Eye (tissue), 1 donor: ENCODE measurements around the gene PDE8B.

Experiments used
- DNase-seq: peaks from one replicate; pipeline ENCODE4 v3.0.0-alpha.2; 2015

The PDE8B gene

GRCh38 chr5:77192441-77193050 is 17.9 kb upstream of the PDE8B start:
- no peak for DNase-seq

- no peak for DNase-seq
Observed at GRCh38 chr5:77194762-77195161, 15.7 kb upstream of the PDE8B start.

GRCh38 chr5:77197840-77198554 is 12.5 kb upstream of the PDE8B start:
- DNase-seq: no peak

GRCh38 chr5:77200663-77201062 is 9.8 kb upstream of the PDE8B start:
- DNase-seq: no peak

GRCh38 chr5:77202145-77202544 is 8.3 kb upstream of the PDE8B start:
- DNase-seq: no peak

GRCh38 chr5:77204967-77205366 is 5.5 kb upstream of the PDE8B start:
- DNase-seq: no peak

GRCh38 chr5:77208507-77209163 is 1.8 kb upstream of the PDE8B start:
- no peak for DNase-seq

- DNase-seq: no peak
Observed at GRCh38 chr5:77209495-77210090, 887 bp upstream of the PDE8B start.

- DNase-seq: peak; percentile 57
Observed at GRCh38 chr5:77210964-77211690, 647 bp downstream of the PDE8B start.

GRCh38 chr5:77211691-77212047 is 1.2 kb downstream of the PDE8B start:
- no peak for DNase-seq

- DNase-seq: peak; percentile 15
Observed at GRCh38 chr5:77213601-77214000, 3.1 kb downstream of the PDE8B start.

GRCh38 chr5:77214151-77214550 is 3.7 kb downstream of the PDE8B start:
- peak; percentile 36 for DNase-seq

- no peak for DNase-seq
Observed at GRCh38 chr5:77218263-77218662, 7.8 kb downstream of the PDE8B start.

- DNase-seq: no peak
Observed at GRCh38 chr5:77221115-77221514, 10.6 kb downstream of the PDE8B start.

GRCh38 chr5:77222722-77223121 is 12.2 kb downstream of the PDE8B start:
- no peak for DNase-seq

- no peak for DNase-seq
Observed at GRCh38 chr5:77223653-77224052, 13.2 kb downstream of the PDE8B start.

GRCh38 chr5:77224672-77225355 is 14.3 kb downstream of the PDE8B start:
- peak; percentile 29 for DNase-seq

GRCh38 chr5:77225531-77225930 is 15.1 kb downstream of the PDE8B start:
- no peak for DNase-seq

GRCh38 chr5:77229887-77230286 is 19.4 kb downstream of the PDE8B start:
- no peak for DNase-seq

GRCh38 chr5:77230727-77231470 is 20.4 kb downstream of the PDE8B start:
- DNase-seq: no peak

GRCh38 chr5:77231471-77232138 is 21.1 kb downstream of the PDE8B start:
- DNase-seq: no peak
